Cardiac muscle cell (in vitro differentiated cells and primary cell): ENCODE data around the gene MX2. TPM values are rescaled to one million over a fixed set of nuclear protein-coding genes. Genes with fewer than 3 reads are reported as not detected.
"Not testable (repeated sequence)": the region's sequence is repeated elsewhere in the genome, so short reads cannot be mapped to it uniquely, and the experiment has no call there.

ENCODE experiments used
- DNase-seq, 2 donors: peaks; one replicate each; pipeline versions ENCODE4 v3.0.0 to v3.0.0-alpha.2; 2010 to 2017; ENCODE audit warnings: low read depth in 1 of 2, low spot score in 1 of 2
- H3K27ac ChIP-seq: fragments of 200-600 bp; sonication (generic); 2 replicates; pipeline ENCODE4 v1.5.1; 2016
- H3K27me3 ChIP-seq: fragments of 200-600 bp; sonication (generic); 2 replicates; pipeline ENCODE4 v1.6.0; 2016; ENCODE audit warnings: control low read depth
- H3K36me3 ChIP-seq: fragments of 200-600 bp; sonication (generic); 2 replicates; pipeline ENCODE4 v1.5.1; 2016; ENCODE audit warnings: control low read depth
- H3K4me1 ChIP-seq: fragments of 200-600 bp; sonication (generic); 2 replicates; pipeline ENCODE4 v1.8.1; 2017; ENCODE audit warnings: low read depth, mild to moderate bottlenecking, mixed run types
- H3K4me3 ChIP-seq: fragments of 200-600 bp; sonication (generic); 2 replicates; pipeline ENCODE4 v1.5.1; 2016; ENCODE audit warnings: mild to moderate bottlenecking
- H3K9me3 ChIP-seq: fragments of 200-600 bp; sonication (generic); 2 replicates; pipeline ENCODE4 v1.5.1; 2017; ENCODE audit warnings: low read depth, mild to moderate bottlenecking, control low read depth
- CTCF ChIP-seq: IDR thresholded peaks from 2 replicates; pipeline ENCODE4 v1.5.1; 2012; ENCODE audit warnings: low read depth, mild to moderate bottlenecking, low read length
- polyA plus RNA-seq: library from polyadenylated mRNA; unstranded; fragments of >200 nt; fragmentation: Nextera tagmentation; extraction: Ambion mirVana; gene quantifications from 2 replicates; pipeline ENCODE4 v1.2.1, GENCODE V29; 2016
- total RNA-seq: library from RNA; depleted of rRNA; stranded (reverse); fragments of >200 nt; gene quantifications from 2 replicates; pipeline ENCODE4 v1.2.3, GENCODE V29; 2016

The MX2 gene
- total and polyA plus RNA-seq, 2 experiments from 2014 or later: 0.28 to 2.3 TPM

GRCh38 chr21:41359286-41359685, 2.5 kb upstream of the MX2 start:
- Histone ChIP-seq H3K36me3 (no peaks in the 10 kb centered on the region), H3K4me1 (no peaks in the 10 kb centered on the region), H3K4me3 (no peak overlapping the region), H3K27me3 (no peaks in the 10 kb centered on the region), H3K9me3 (no peaks in the 10 kb centered on the region), H3K27ac (no peak overlapping the region)
- DNase-seq: no peak
- TF ChIP-seq CTCF: no peak

GRCh38 chr21:41359754-41360071, 2.1 kb upstream of the MX2 start:
- not testable (repeated sequence) for H3K27me3 ChIP-seq, H3K4me1 ChIP-seq, DNase-seq, H3K27ac ChIP-seq, H3K36me3 ChIP-seq, H3K9me3 ChIP-seq, H3K4me3 ChIP-seq

- Histone ChIP-seq H3K4me1 (no peaks in the 10 kb centered on the region), H3K27ac (no peak overlapping the region), H3K9me3 (no peaks in the 10 kb centered on the region), H3K4me3 (no peak overlapping the region), H3K27me3 (no peaks in the 10 kb centered on the region), H3K36me3 (no peaks in the 10 kb centered on the region)
- peak; percentile 24 to 83 for DNase-seq
- peak; percentile 6 for TF ChIP-seq CTCF
Observed at GRCh38 chr21:41360072-41360821, 1.6 kb upstream of the MX2 start.

GRCh38 chr21:41361053-41361785, 608 bp upstream of the MX2 start:
- DNase-seq: peak in 1 of 2 donors; percentile 3
- H3K27me3 ChIP-seq: no peaks in the 10 kb centered on the region

GRCh38 chr21:41362605-41363369, 960 bp downstream of the MX2 start:
- no peaks in the 10 kb centered on the region for H3K9me3 ChIP-seq
- no peak for DNase-seq
- TF ChIP-seq CTCF: no peak
- H3K27ac ChIP-seq: no peak overlapping the region
- H3K36me3 ChIP-seq: no peaks in the 10 kb centered on the region
- H3K27me3 ChIP-seq: no peaks in the 10 kb centered on the region
- H3K4me1 ChIP-seq: no peaks in the 10 kb centered on the region
- no peak overlapping the region for H3K4me3 ChIP-seq

More at GRCh38 chr21:41361053-41361785, 608 bp upstream of the MX2 start:
- Histone ChIP-seq H3K27ac (no peak overlapping the region), H3K4me3 (no peak overlapping the region), H3K4me1 (no peaks in the 10 kb centered on the region), H3K9me3 (no peaks in the 10 kb centered on the region), H3K36me3 (no peaks in the 10 kb centered on the region)
- TF ChIP-seq CTCF: no peak
